ENCODE results near the gene SPDYE1. TPM values are rescaled to one million over a fixed set of nuclear protein-coding genes. Genes with fewer than 3 reads are reported as not detected.

Gene SPDYE1
- total RNA-seq, result 0.07 TPM in 1 of 2 replicates, not detected in the other

GRCh38 chr7:43997532-43997931 lies at the start of gene SPDYE1:
Gene SPDYE1 (plus strand): TSS chr7:43997897. CDS start chr7:43999950, 2,053 bp downstream.

GRCh38 chr7:44044315-44045225 lies 46.9 kb downstream of the SPDYE1 start, which contains the start of gene DBNL:
Gene DBNL (plus strand): TSS chr7:44044702. CDS start chr7:44044738, 36 bp downstream.

Other genes starting within 250 kb of the SPDYE1 start
- gene BLVRA, start 239.2 kb upstream of the SPDYE1 start, total RNA-seq, result 31.0 and 33.2 TPM in 2 replicates
- gene MRPS24, start 128.4 kb upstream of the SPDYE1 start, total RNA-seq, result 77.8 and 104 TPM in 2 replicates
- 16.0 and 23.1 TPM in 2 replicates for gene URGCP, start 91.3 kb upstream of the SPDYE1 start, total RNA-seq
- 9.7 and 13.5 TPM in 2 replicates for gene UBE2D4, start 71.5 kb upstream of the SPDYE1 start, total RNA-seq
- 93.8 and 105 TPM in 2 replicates for gene DBNL, start 46.8 kb downstream of the SPDYE1 start, total RNA-seq
- 0.22 TPM in 1 of 2 replicates, not detected in the other for gene PGAM2, start 67.7 kb downstream of the SPDYE1 start, total RNA-seq
- 16.5 and 19.7 TPM in 2 replicates for gene POLM, start 84.6 kb downstream of the SPDYE1 start, total RNA-seq
- gene AEBP1, start 106.4 kb downstream of the SPDYE1 start, total RNA-seq, result 4.5 and 16.9 TPM in 2 replicates
- gene POLD2, start 125.7 kb downstream of the SPDYE1 start, total RNA-seq, result 77.5 and 111 TPM in 2 replicates
- gene MYL7, start 143.4 kb downstream of the SPDYE1 start, total RNA-seq, result not detected in 2 replicates
- gene GCK, start 191.5 kb downstream of the SPDYE1 start, total RNA-seq, result 0.13 and 0.14 TPM in 2 replicates
- gene YKT6, start 203.1 kb downstream of the SPDYE1 start, total RNA-seq, result 102 and 106 TPM in 2 replicates

All from thoracic aorta endothelial cell (primary cell).